Measurements from ENCODE around the gene CPZ.
A peak's percentile ranks its signal among the peaks of the same experiment; 100 is the strongest.

The CPZ gene

DNA sequence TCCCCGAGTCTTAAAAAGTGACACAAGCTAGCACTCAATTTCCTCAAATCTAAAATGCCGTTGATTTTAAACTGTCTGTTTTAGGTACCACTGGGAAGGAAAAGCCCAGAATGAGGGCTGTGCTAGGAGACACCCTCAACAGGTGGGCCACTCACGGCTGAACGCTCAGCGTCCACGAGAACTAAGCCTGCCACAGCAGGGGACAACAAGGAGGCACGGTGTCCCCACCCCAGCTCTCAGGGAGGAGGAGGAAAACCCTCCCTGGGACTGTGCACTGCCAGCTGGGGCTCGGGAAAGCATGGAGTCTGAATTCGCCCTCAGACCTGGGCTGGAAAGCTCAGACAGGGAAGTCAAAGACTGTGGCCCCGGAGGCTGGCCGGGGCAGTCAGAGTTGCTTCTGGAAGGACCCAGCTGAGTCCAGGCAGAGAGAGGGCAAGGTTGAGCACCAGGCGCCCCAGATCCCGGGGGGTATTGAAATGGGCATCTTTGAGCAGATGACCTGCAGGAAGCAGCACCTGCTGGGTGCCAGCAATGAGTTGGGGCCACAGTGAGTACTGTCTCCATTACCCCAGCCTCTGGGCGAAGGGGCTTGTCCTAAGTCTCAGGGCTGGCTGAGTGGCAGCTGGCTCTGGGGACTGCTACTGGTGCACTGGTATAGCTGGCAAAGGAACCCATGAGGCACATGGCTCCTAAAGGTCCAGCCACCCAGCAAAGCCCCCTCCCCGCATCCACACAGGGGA, 769 bp upstream of the CPZ start:
- Histone ChIP-seq H3K4me3 (ENCODE audit: low read depth, low read length, poor library complexity, severe bottlenecking) (no peak overlapping the region), H4K20me1 (ENCODE audit: insufficient read depth, low read length) (no peaks in the 10 kb centered on the region), H2AFZ (ENCODE audit: low read length) (no peak overlapping the region), H3K4me2 (ENCODE audit: low read length) (no peak overlapping the region), H3K9me2 (ENCODE audit: low read depth, low read length) (no peaks in the 10 kb centered on the region), H3K36me3 (ENCODE audit: insufficient read depth, low read length) (no peaks in the 10 kb centered on the region), H3K9me3 (ENCODE audit: low read length) (no peaks in the 10 kb centered on the region), H3K27ac (ENCODE audit: low read depth, low read length, poor library complexity, severe bottlenecking) (no peak overlapping the region), H3K9ac (ENCODE audit: low read length) (no peak overlapping the region), H3K4me1 (ENCODE audit: insufficient read depth, low read length, severe bottlenecking) (no peaks in the 10 kb centered on the region), H3K27me3 (ENCODE audit: insufficient read depth, low read length) (no peaks in the 10 kb centered on the region), H3K79me2 (ENCODE audit: insufficient read depth, low read length) (no peaks in the 10 kb centered on the region), H3F3A (ENCODE audit: insufficient read depth, low read length) (no peaks in the 10 kb centered on the region)
- TF ChIP-seq EZH2 (IDR thresholded peaks at IDR 0.05; ENCODE audit: borderline replicate concordance, low read length) (no peak), CTCF (IDR thresholded peaks at IDR 0.05; ENCODE audit: low read length) (no peak)

DNA sequence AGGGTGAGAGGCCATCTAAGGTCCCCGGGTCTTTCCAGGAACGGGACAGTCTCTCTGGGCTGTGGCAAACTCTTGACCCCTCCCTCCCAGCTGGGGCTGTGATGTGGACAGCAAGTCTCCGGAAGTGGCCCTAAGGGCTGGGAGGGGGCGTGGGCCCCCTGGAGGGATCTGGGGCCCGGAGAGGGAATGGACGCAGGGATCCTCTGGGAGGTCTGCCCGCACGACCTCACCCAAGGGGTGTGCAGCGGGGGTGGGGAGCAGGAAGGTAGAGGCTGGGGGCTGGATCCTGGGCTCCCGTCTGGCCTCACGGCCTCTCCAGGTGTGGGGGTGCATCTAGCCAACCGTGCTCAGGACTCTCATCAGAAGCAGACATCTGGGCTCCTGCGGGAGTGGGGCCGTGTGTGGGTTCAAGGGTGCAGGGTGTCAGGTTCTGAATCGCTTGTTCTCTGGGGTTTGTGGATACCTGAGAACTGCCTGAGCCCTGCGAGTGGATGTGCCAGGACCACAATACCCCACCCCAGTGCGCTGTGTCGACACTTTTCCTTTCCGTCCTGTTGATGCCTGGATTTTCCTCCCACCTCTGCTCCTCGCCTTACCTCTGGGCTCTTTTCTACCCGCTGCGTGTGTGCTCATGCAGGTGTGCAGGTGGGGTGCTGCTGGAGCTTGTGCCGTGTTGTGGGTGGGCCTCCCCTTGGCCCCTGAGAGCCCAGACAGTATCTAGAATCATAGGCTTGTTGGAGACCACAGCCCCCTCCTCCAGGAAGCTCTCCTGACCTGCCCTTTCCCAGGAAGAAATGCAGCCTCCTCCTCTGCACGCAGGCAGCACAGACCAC, 915 bp downstream of the CPZ start:
- Histone ChIP-seq H3K4me3 (ENCODE audit: low read depth, low read length, poor library complexity, severe bottlenecking) (no peak overlapping the region), H4K20me1 (ENCODE audit: insufficient read depth, low read length) (no peaks in the 10 kb centered on the region), H3K27ac (ENCODE audit: low read depth, low read length, poor library complexity, severe bottlenecking) (no peak overlapping the region), H3K9ac (ENCODE audit: low read length) (no peak overlapping the region), H3K9me2 (ENCODE audit: low read depth, low read length) (no peaks in the 10 kb centered on the region), H3K27me3 (ENCODE audit: insufficient read depth, low read length) (no peaks in the 10 kb centered on the region), H3K4me2 (ENCODE audit: low read length) (no peak overlapping the region), H3K9me3 (ENCODE audit: low read length) (no peaks in the 10 kb centered on the region), H2AFZ (ENCODE audit: low read length) (no peak overlapping the region), H3K4me1 (ENCODE audit: insufficient read depth, low read length, severe bottlenecking) (no peaks in the 10 kb centered on the region), H3F3A (ENCODE audit: insufficient read depth, low read length) (no peaks in the 10 kb centered on the region), H3K79me2 (ENCODE audit: insufficient read depth, low read length) (no peaks in the 10 kb centered on the region), H3K36me3 (ENCODE audit: insufficient read depth, low read length) (no peaks in the 10 kb centered on the region)
- TF ChIP-seq EZH2 (IDR thresholded peaks at IDR 0.05; ENCODE audit: borderline replicate concordance, low read length) (no peak), CTCF (IDR thresholded peaks at IDR 0.05; ENCODE audit: low read length) (no peak)

- H3K4me3 ChIP-seq (ENCODE audit: low read depth, low read length, poor library complexity, severe bottlenecking) = no peak overlapping the region
- TF ChIP-seq EZH2 (IDR thresholded peaks at IDR 0.05; ENCODE audit: borderline replicate concordance, low read length) (no peak), CTCF (IDR thresholded peaks at IDR 0.05; ENCODE audit: low read length) (peak; percentile 48; the same call in 1 of the 2 replicates)
- H3K4me2 ChIP-seq (ENCODE audit: low read length) = no peak overlapping the region
- H4K20me1 ChIP-seq (ENCODE audit: insufficient read depth, low read length) = no peaks in the 10 kb centered on the region
- H3K27ac ChIP-seq (ENCODE audit: low read depth, low read length, poor library complexity, severe bottlenecking) = no peak overlapping the region
- no peaks in the 10 kb centered on the region for H3K9me3 ChIP-seq (ENCODE audit: low read length)
- H3K27me3 ChIP-seq (ENCODE audit: insufficient read depth, low read length) = no peaks in the 10 kb centered on the region
- no peaks in the 10 kb centered on the region for H3F3A ChIP-seq (ENCODE audit: insufficient read depth, low read length)
- H3K4me1 ChIP-seq (ENCODE audit: insufficient read depth, low read length, severe bottlenecking) = no peaks in the 10 kb centered on the region
- H3K36me3 ChIP-seq (ENCODE audit: insufficient read depth, low read length) = no peaks in the 10 kb centered on the region
- H3K9me2 ChIP-seq (ENCODE audit: low read depth, low read length) = no peaks in the 10 kb centered on the region
- no peaks in the 10 kb centered on the region for H3K79me2 ChIP-seq (ENCODE audit: insufficient read depth, low read length)
- H2AFZ ChIP-seq (ENCODE audit: low read length) = no peak overlapping the region
- H3K9ac ChIP-seq (ENCODE audit: low read length) = no peak overlapping the region
Measured at GRCh38 chr4:8594097-8595038, 1.8 kb downstream of the CPZ start.

All from OCI-LY1 (cell line).